Karpas-422 (cell line): ENCODE measurements around the gene RHOT1. TPM values are rescaled to one million over a fixed set of nuclear protein-coding genes. Genes with fewer than 3 reads are reported as not detected.
"Not testable (repeated sequence)": the region's sequence is repeated elsewhere in the genome, so short reads cannot be mapped to it uniquely, and the experiment has no call there.

Source experiments
- DNase-seq: peaks from one replicate; pipeline ENCODE4 v3.0.0-alpha.2; 2015
- H2AFZ ChIP-seq: fragments of 200-600 bp; sonication (generic); 2 replicates; pipeline ENCODE4 v1.6.1; 2014; ENCODE audit warnings: antibody characterized with exemption, low read length, mixed read lengths
- H3K27ac ChIP-seq: fragments of 200-600 bp; sonication (generic); 2 replicates; pipeline ENCODE4 v1.5.1; 2014; ENCODE audit warnings: mild to moderate bottlenecking, low read length, moderate library complexity
- H3K27me3 ChIP-seq: fragments of 200-600 bp; sonication (generic); 2 replicates; pipeline ENCODE4 v1.6.1; 2014; ENCODE audit warnings: low read length, mixed read lengths
- H3K36me3 ChIP-seq: fragments of 200-600 bp; sonication (generic); 2 replicates; pipeline ENCODE4 v1.6.1; 2014; ENCODE audit warnings: low read length, mixed read lengths; ENCODE audit not compliant: insufficient read depth
- H3K4me1 ChIP-seq: fragments of 200-600 bp; sonication (generic); 2 replicates; pipeline ENCODE4 v1.6.1; 2014; ENCODE audit warnings: mild to moderate bottlenecking, low read length, mixed read lengths
- H3K4me2 ChIP-seq: fragments of 200-600 bp; sonication (generic); 2 replicates; pipeline ENCODE4 v1.6.1; 2014; ENCODE audit warnings: low read length, low read depth, mild to moderate bottlenecking; ENCODE audit not compliant: poor library complexity, severe bottlenecking
- H3K4me3 ChIP-seq: fragments of 200-600 bp; sonication (generic); 2 replicates; pipeline ENCODE4 v1.5.1; 2014; ENCODE audit warnings: mild to moderate bottlenecking, antibody characterized with exemption, low read length, mixed read lengths
- H3K79me2 ChIP-seq: fragments of 200-600 bp; sonication (generic); 2 replicates; pipeline ENCODE4 v1.6.1; 2014; ENCODE audit warnings: mild to moderate bottlenecking, low read length, mixed read lengths
- H3K9ac ChIP-seq: fragments of 200-600 bp; sonication (generic); 2 replicates; pipeline ENCODE4 v1.6.0; 2014; ENCODE audit warnings: low read length
- H3K9me2 ChIP-seq: fragments of 200-600 bp; sonication (generic), shearing (Covaris generic); replicated peaks from 2 replicates; pipeline ENCODE4 v1.6.0; 2014; ENCODE audit warnings: mild to moderate bottlenecking, low read length, moderate library complexity; ENCODE audit not compliant: insufficient read depth
- H3K9me3 ChIP-seq: fragments of 300-700, 200-600 bp; sonication (generic); 2 replicates; pipeline ENCODE4 v1.6.1; 2014; ENCODE audit warnings: low read length, mixed read lengths
- H4K20me1 ChIP-seq: fragments of 200-600 bp; sonication (generic); 2 replicates; pipeline ENCODE4 v1.6.1; 2014; ENCODE audit warnings: mild to moderate bottlenecking, antibody characterized with exemption, low read length, low read depth; ENCODE audit not compliant: insufficient read depth
- total RNA-seq: library from RNA; depleted of rRNA; stranded (reverse); fragments of >200 nt; shearing (Covaris generic); gene quantifications from 2 replicates; pipeline ENCODE4 v1.2.3, GENCODE V29; 2014; ENCODE audit warnings: low replicate concordance

RHOT1 gene
- total RNA-seq, 1 experiment from 2014 or later, result 87.5 TPM

DNA sequence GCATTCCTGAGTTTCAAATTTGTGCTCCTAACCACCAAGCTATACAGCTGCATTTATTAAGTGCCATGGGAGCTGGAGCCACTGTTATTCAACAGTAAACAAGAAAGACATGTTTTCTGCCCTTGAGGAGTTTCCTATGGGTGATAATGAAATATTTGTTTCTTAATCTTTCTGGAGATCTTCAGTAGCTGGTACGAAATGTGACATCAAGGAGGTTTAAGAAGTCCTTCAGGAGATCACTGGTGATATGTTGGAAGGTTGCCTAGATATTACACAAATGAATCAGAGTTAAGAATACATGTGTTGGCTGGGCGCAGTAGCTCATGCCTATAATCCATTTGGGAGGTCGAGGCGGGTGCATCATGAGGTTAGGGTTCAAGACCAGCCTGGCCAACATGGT lies 14.9 kb downstream of the RHOT1 start:
- no peak overlapping the region for H3K27ac ChIP-seq
- H3K36me3 ChIP-seq, result peaks cover 26% of the 10 kb centered on the region
- no peak overlapping the region for H3K4me3 ChIP-seq
- peaks cover 87% of the 10 kb centered on the region for H3K79me2 ChIP-seq
- no peak overlapping the region for H3K4me2 ChIP-seq
- no peaks in the 10 kb centered on the region for H3K9me2 ChIP-seq
- no peaks in the 10 kb centered on the region for H4K20me1 ChIP-seq
- DNase-seq, result no peak
- no peaks in the 10 kb centered on the region for H3K27me3 ChIP-seq
- H3K9ac ChIP-seq, result no peak overlapping the region
- H3K9me3 ChIP-seq, result no peaks in the 10 kb centered on the region
- no peaks in the 10 kb centered on the region for H3K4me1 ChIP-seq
- H2AFZ ChIP-seq, result no peak overlapping the region

DNA sequence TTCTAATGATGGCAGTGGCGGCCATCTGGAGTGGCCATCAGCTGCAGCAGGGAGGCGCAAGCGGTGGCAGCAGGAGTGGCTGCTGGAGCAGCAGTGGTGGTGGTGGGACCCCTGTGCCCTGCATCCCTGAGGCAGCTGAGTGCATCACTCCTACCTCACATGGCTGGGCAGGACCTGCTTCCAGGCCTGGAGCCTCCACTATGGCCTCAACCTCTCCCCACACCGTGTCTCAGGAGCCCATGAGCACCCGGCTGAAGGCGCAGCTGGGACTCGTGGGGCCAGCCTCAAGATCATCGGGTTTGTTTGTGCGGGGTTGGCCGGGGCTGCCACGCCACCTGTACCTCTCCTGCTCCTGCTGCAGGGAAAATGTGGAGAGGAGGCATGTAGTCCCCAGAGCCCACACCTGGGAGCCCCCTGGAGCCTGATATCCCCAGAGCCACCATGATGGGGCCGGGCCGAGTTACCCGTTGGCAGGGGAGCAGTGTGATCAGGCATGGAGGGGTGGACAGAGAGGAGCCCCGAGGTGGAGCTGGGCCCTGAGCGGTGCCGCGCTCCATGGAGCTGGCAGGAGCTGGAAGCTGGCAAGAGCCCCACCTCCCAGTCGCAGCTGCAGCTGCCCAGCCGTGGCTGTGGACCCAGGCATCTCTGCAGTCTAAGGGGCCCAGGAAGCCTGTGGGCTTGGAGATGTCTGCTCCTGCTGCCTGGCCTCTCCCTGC lies 16.7 kb downstream of the RHOT1 start:
- Histone ChIP-seq H3K4me1 (no peaks in the 10 kb centered on the region), H3K4me2 (no peak overlapping the region), H2AFZ (no peak overlapping the region), H3K79me2 (peaks cover 86% of the 10 kb centered on the region), H3K9me3 (no peaks in the 10 kb centered on the region), H3K9me2 (no peaks in the 10 kb centered on the region), H3K27ac (no peak overlapping the region), H3K4me3 (no peak overlapping the region), H4K20me1 (no peaks in the 10 kb centered on the region), H3K27me3 (no peaks in the 10 kb centered on the region), H3K36me3 (peaks cover 34% of the 10 kb centered on the region), H3K9ac (no peak overlapping the region)
- no peak for DNase-seq

DNA sequence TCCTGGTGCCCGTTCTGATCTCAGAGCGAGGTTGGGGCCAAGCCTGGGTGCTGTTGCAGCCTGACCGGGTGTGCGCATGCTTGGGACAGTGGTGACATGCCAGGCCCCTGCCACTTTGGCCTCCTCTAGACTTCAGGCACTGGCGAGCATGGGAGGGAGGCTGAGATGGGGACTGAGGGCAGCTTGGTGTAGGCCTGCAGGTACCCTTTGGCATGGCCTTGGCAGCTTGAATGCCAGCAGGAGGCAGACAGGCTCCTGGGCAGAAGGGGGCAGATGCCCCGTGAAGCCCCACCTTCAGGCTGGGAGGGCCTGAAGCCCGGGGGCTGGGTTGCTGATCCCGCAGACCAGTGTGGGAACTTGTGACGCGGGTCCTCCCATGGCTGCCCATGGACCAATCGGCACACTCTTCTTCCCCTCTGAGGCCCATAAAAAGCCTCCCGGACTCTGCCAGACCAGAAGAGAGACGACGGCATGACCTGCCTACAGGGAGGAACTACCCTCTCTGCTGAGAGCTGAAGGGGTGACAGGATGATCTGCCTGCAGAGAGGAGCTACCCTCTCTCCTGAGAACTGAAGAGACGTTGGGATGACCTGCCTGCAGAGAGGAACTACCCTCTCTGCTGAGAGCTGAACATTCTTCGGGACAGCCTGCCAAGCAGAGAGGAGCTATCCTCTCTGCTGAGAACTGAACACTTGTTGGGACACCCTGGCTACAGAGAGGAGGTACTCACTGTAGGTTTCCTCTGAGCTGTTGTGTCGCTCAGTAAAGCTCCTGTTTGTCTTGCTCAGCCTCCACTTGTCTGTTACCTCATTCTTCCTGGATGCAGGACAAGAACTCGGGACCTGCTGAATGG lies 17.5 kb downstream of the RHOT1 start:
- Histone ChIP-seq H3K36me3 (peaks cover 34% of the 10 kb centered on the region), H3K79me2 (peaks cover 87% of the 10 kb centered on the region), H4K20me1 (no peaks in the 10 kb centered on the region), H3K4me2 (no peak overlapping the region), H3K9me3 (no peaks in the 10 kb centered on the region), H2AFZ (no peak overlapping the region), H3K9me2 (no peaks in the 10 kb centered on the region), H3K27me3 (no peaks in the 10 kb centered on the region), H3K27ac (no peak overlapping the region), H3K4me1 (no peaks in the 10 kb centered on the region), H3K4me3 (no peak overlapping the region), H3K9ac (no peak overlapping the region)
- DNase-seq, result no peak

DNA sequence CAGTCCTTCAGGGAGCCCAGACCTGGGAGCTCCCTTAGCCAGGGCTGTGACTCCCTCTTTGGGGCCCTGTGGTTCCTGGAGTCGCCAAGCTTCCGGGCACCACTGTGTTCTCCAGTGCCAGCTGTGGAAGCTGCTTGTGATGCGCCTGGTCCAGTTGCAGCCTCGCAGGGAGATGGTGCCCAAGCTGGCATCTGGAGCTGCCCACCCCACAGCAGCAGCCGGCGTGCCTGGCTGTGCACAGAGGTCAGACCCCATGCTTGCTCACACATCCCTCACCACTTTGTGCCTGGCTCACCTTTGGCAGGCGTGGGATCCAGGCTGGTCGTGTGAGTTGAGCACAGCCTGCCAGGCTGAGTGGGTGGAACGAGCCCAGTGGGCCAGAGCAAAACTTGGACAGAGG lies 18.2 kb downstream of the RHOT1 start:
- Histone ChIP-seq H3K9me2 (no peaks in the 10 kb centered on the region), H3K27ac (no peak overlapping the region), H3K9ac (no peak overlapping the region), H3K4me2 (no peak overlapping the region), H3K79me2 (peaks cover 81% of the 10 kb centered on the region), H3K9me3 (no peaks in the 10 kb centered on the region), H3K4me1 (no peaks in the 10 kb centered on the region), H3K27me3 (no peaks in the 10 kb centered on the region), H3K36me3 (peaks cover 34% of the 10 kb centered on the region), H2AFZ (no peak overlapping the region), H4K20me1 (no peaks in the 10 kb centered on the region), H3K4me3 (no peak overlapping the region)
- DNase-seq, result no peak

DNA sequence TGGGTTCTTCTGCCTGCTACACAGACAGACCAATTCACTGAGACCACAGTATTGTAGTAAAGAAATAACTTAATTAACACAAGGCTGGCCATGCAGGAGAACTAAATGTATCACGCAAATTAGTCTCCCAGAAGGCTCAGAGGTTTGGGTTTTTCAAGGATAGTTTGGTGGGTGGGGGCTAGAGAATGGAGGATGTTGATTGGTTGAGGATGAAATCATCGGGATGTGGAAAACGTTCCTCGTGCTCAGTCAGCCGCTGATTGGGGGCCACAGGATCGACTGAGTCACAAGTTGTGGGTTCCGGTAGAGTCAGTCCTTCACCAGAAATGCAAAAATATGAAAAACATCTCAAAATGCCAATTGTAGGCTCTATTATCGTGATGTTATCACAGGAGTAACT lies 18.7 kb downstream of the RHOT1 start:
- no peak overlapping the region for H3K4me3 ChIP-seq
- H3K9ac ChIP-seq, result no peak overlapping the region
- H3K27ac ChIP-seq, result no peak overlapping the region
- no peak for DNase-seq
- H3K36me3 ChIP-seq, result peaks cover 30% of the 10 kb centered on the region
- peaks cover 79% of the 10 kb centered on the region for H3K79me2 ChIP-seq
- no peaks in the 10 kb centered on the region for H3K9me3 ChIP-seq
- no peaks in the 10 kb centered on the region for H3K27me3 ChIP-seq
- H2AFZ ChIP-seq, result no peak overlapping the region
- H3K4me1 ChIP-seq, result no peaks in the 10 kb centered on the region
- H4K20me1 ChIP-seq, result no peaks in the 10 kb centered on the region
- H3K4me2 ChIP-seq, result no peak overlapping the region
- H3K9me2 ChIP-seq, result no peaks in the 10 kb centered on the region

DNA sequence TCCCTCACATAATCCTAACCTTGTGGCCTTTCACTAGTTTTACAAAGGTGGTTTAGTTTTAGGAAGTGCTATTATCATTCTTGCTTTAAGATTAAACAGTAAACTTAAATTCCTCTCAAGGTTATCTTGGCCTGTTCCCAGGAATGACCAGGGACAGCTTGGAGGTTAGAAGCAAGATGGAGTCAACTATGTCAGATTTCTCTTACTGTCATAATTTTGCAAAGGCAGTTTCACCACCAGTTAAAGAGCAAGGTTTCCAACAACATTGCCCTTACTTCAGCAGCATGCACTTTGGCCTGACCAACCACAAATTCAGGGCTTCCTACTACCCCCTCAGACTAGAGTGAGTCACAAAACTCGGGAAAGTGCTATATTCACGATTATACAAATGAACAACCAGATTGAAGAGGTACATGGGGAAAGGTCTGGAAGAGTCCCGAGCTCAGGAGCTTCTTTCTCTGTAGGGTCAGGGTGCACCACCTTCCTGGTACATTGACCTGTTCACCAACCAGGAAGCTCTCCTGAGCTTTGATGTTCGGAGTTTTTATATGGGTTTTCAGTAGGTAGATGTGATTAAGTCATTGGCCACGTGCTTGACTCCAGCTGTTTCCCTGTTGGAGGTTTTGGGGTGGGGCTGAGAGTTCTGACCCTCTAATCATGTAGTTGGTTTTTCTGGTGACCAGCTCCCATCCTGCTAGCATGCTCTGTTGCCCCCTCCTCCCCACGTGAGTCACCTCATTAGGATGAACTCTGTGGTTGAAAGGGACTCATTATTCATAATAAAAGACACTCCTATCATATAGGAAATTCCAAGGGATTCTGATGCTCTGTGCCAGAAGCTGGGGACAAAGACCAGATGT lies 19.4 kb downstream of the RHOT1 start:
- DNase-seq, result no peak
- no peak overlapping the region for H3K4me2 ChIP-seq
- H3K27ac ChIP-seq, result no peak overlapping the region
- H3K9me3 ChIP-seq, result no peaks in the 10 kb centered on the region
- H3K36me3 ChIP-seq, result peaks cover 35% of the 10 kb centered on the region
- no peaks in the 10 kb centered on the region for H3K9me2 ChIP-seq
- H4K20me1 ChIP-seq, result no peaks in the 10 kb centered on the region
- no peak overlapping the region for H3K9ac ChIP-seq
- H3K27me3 ChIP-seq, result no peaks in the 10 kb centered on the region
- peaks cover 79% of the 10 kb centered on the region for H3K79me2 ChIP-seq
- no peaks in the 10 kb centered on the region for H3K4me1 ChIP-seq
- H3K4me3 ChIP-seq, result no peak overlapping the region
- no peak overlapping the region for H2AFZ ChIP-seq

DNA sequence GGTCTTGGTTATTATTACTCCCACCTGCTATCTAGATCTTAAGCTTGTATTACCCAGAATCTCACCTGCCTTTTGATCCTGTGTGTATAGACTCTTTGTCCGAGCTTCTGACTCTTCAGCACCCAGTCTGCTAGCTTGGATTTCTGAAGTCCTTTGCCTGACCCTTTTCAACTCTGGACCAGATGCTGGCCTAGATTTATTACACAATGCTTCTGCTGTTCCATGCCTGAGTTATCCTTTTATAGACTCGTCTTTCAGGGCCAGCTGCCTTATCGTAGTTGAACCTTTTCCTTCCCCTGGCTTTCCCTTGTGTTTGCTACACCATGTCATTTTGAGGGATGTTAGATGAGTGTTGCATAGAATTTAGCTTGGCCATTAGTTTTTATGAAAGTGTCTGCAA lies 32.6 kb downstream of the RHOT1 start:
- Histone ChIP-seq H3K36me3 (peaks cover 46% of the 10 kb centered on the region), H3K4me3 (no peak overlapping the region), H2AFZ (no peak overlapping the region), H3K27me3 (no peaks in the 10 kb centered on the region), H3K9me2 (no peaks in the 10 kb centered on the region), H3K4me1 (no peaks in the 10 kb centered on the region), H3K27ac (no peak overlapping the region), H3K9me3 (peaks cover 3% of the 10 kb centered on the region; the same call in 1 of the 2 replicates), H4K20me1 (no peaks in the 10 kb centered on the region), H3K4me2 (no peak overlapping the region), H3K9ac (no peak overlapping the region), H3K79me2 (peaks cover 18% of the 10 kb centered on the region)
- DNase-seq, result no peak

DNA sequence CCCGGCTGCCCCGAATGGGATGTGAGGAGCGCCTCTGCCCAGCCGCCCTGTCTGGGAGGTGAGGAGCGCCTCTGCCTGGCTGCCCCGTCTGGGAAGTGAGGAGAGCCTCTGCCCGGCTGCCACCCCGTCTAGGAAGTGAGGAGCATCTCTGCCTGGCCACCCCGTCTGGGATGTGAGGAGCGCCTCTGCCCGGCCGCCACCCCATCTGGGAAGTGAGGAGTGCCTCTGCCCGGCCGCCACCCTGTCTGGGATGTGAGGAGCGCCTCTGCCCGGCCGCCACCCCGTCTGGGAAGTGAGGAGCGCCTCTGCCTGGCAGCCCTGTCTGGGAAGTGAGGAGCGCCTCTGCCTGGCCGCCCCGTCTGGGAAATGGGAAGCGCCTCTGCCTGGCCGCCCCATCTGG lies 36.4 kb downstream of the RHOT1 start:
- DNase-seq, H3K9me3 ChIP-seq, H3K27me3 ChIP-seq, H3K4me2 ChIP-seq, H2AFZ ChIP-seq, H3K4me1 ChIP-seq, H3K9me2 ChIP-seq, H3K9ac ChIP-seq, H3K79me2 ChIP-seq, H3K4me3 ChIP-seq, H3K27ac ChIP-seq, H4K20me1 ChIP-seq: not testable (repeated sequence)
- peaks cover 43% of the 10 kb centered on the region for H3K36me3 ChIP-seq
